ENCODE data around the gene CLSTN2.

The CLSTN2 gene

DNA sequence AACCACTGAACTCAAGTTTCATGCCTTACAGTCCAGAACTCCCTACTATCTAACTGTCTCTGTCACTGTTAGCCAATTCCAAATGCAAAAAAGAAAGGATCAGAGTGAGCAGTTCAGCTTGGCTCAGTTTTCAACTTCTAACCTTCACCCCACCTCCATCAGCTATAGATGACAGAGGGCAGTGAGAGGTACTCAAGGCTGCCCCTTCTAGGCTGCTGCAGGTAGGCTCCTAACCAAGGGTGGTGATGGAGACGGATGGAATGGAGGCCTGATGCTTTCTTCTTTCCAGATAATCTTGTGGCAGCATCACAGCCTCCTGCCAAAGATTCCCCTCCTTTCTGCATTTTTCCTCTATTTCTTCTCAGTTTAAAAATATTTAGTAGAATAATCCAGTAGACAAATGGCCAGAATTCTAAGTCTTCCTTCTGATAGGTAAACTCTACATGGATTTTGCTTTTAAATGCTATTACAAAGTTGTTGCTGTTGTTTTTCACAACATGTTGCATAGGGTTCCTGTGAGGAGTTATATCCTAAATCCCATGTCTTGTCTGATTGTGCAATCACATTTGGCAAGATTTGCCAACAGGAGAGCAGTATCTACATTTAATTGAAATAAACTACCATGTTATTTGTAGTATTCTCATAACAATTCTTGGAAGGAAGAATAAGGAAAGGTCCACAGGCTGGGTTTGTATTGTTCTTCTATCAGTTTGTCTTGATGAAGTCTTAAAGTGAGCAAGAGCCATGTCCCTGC is 441.3 kb downstream of the CLSTN2 start:
- no peak for DNase-seq (ENCODE audit: low read depth in 2 of 2)

DNA sequence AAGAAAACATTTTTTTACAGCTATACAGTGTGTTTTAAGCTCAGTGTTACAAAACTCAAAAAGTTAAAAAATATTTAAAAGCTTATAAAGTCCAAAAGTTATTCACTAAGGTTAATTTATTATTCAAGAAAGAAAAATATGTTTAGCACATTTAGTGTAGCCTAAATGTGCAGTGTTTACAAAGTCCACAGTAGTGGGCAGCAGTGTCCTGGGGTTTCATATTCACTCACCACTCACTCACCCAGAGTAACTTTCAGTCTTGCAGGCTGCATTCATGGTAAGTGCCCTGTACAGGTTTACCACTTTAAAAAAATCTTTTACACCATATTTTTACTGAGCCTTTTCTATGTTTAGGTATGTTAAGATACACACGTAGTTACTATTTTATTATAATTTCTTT is 442.7 kb downstream of the CLSTN2 start:
- DNase-seq (ENCODE audit: low read depth in 2 of 2) = no peak

DNA sequence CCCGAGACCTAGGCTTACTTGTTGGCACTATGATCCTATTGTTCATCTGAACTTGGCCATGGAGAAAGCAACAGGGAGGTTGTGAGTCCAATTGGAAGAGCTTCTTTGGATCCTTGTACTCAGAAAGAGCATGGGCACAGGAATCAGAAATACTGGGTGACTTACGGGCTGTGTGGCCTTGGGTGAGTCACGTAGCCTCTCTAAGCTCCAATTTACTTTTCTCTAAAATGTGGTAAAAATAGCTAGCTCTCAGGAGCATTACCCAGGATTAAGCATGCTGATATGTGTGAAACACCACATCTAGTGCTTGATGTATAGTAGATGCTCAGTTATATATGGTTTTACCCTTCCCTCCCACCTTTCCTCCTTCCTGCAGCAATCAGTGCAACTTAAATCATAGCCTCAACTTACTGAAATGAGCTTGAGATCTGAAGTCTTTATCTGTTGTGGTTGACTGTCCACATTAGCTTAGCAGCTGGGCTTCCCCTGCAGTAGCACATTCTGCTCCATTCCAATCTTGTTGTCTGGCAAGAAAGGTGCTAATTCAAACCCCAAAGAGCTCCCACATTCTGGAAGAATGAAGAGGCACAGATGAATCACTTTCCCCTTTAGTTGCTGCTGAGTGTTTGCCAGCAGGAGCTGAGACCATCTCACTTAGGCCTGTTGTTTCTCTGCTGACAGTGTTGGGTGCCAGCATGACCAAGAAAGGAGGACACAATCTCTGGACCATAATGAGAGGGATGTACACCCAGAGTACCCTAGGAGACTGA is 443.8 kb downstream of the CLSTN2 start:
- no peak for DNase-seq (ENCODE audit: low read depth in 2 of 2)

DNA sequence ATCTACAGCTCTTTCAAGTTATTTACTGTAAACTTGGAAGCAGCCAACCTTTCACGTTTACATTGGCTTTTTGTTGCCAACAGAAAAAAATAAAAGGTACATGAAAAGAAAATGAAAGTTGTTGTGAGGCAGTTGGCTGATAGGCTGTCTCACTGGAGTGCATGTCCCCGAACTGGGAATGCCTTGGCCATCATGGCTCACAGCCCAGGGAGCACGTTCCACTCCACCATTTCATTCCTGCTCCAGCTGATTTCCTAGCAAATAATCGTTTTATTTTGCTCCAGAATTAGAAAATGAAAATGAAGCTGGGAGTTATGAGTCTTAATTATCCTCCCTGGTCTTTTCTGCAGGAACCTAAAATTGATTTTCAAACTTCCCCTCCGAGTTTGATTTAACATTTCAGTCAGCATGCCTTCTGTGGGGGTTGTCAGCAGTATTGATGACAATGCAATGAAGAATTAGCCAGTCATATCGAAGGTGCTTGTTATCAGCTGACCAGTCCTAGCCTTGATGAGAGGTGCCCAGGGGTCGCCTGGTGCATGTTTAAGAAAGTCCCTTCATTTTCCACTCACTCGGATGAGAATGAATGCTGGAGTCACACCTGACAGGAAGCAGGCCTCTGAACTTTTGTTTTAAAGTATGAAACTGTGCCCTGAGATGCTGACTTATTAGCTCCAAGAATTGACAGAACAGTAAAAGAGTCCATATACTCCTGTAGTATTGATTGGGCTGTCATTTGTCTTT is 449.2 kb downstream of the CLSTN2 start:
- no peak for DNase-seq (ENCODE audit: low read depth in 2 of 2)

DNA sequence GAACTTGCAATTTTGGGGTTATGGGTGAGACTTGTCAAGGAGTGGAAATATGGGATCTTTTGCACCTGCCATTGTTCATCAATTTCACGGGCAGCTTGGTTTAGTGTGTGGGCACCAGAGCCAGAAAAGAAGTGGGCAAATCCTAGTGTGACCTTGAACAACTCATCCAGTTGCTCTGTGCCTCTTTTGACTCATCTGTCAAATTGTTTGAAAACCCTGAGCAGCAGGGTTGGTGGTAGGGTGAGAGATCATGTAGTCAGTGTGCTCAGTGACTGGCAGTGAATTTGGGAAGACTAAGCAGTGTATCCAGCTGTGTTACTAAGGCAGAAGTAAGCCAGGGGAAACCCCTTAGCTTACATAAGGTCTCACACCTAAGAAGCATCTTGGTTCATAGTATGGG is 449.9 kb downstream of the CLSTN2 start:
- no peak for DNase-seq (ENCODE audit: low read depth in 2 of 2)

DNA sequence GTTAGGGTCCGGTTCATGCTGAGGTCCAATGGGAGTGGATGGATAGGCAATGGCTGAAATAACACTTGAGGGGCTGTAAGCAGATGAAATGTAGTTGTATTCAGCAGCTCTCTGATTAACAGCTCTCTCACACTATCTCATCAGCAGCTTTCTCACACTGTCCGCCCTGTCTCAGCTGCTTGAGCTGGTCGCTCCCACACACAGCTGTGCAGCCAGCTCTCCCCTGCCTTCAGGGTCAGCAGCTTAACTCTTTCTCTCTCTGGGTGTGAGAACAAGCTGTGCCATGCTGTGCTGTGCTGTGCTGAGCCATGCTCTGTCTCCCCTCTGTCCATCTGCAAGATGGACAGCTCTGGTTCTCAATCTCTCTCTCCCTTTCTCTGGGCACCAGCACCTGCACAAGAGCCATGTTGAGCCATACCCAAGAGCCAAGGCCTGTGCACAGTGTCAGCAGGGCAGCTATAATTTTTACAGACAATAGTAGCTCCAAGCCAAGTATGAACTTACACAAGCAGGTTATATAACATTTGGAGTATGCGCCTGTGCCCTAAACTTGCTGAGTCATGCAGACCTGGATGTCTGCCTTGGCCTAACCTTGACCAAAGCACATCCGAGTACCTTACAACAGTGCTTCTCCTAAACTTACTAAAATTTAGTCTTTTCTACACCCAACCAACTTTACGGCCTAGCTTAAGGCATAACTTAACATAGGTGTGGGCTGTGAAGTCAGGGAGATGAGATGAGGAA is 451.5 kb downstream of the CLSTN2 start:
- DNase-seq (ENCODE audit: low read depth in 2 of 2) = no peak

DNA sequence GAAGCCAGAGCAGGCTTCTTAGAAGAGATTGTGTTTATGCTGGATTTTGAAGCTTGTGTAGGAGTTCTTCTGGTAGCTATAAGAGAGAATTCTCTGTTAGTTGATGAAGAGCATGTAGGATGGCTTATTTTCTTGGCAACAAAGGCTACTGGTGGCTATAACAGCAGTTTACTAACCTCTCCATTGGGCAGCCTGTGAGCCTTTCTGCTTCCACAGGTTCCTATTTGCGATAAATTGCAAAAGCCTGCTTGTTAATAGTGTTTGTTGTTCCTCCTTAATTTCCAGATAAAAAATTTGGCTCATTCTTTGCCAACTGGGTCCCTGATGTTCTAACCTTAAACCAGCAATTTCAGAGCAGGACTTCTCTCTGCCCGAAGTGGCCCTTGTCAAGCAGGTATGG is 452.3 kb downstream of the CLSTN2 start:
- DNase-seq (ENCODE audit: low read depth in 2 of 2) = no peak

DNA sequence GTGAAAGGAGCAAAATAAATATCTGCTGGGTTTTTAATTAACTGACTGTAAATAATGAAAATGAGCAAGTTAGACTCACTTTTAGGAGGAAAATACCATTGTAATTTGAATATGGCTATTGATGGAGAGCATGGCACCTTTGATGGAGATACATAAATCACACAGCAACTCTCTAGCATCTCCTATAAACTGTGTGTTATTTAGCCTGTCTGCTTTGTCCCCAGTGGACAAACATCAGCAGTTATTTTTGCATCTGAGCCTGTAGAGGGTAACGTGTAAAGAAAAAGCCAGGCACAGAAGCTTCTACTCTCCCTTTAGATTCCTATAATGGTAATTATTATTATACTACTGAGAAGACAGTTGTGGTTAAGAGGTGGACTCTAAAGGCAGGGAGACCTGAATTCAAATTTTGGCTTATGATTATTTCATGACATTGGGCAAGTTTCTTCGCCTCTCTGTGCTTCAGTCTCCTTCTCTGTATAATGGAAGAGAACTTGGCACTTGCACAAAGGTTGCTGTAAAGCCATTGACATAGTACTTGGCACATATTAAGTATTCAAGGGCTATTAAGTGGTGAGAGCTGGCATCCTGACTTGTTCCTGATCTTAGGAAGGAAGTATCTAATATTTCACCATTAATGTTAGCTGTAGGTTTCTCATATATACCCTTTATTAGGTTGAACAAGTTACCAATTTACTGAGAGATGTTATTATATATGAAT is 453.4 kb downstream of the CLSTN2 start:
- no peak for DNase-seq (ENCODE audit: low read depth in 2 of 2)

DNA sequence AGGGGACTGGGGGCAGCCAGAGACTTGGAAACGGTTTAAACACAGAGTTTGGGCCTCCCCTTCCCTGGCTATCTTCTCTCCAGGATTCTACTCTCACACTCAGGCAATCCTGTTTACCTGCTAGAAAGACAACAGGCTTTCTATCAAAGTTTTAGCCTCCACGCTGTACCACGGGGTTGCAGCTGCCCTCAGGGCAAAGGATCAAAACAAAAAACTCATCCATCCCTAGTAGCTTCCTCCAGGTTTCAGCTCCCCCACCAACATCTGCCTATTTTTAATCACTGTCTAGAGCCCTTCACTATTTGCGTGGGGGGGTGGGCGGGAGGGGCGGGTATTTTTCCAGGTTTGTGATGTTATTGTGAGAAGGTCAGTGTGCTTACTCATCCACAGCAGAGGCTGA is 456.1 kb downstream of the CLSTN2 start:
- no peak for DNase-seq (ENCODE audit: low read depth in 2 of 2)

DNA sequence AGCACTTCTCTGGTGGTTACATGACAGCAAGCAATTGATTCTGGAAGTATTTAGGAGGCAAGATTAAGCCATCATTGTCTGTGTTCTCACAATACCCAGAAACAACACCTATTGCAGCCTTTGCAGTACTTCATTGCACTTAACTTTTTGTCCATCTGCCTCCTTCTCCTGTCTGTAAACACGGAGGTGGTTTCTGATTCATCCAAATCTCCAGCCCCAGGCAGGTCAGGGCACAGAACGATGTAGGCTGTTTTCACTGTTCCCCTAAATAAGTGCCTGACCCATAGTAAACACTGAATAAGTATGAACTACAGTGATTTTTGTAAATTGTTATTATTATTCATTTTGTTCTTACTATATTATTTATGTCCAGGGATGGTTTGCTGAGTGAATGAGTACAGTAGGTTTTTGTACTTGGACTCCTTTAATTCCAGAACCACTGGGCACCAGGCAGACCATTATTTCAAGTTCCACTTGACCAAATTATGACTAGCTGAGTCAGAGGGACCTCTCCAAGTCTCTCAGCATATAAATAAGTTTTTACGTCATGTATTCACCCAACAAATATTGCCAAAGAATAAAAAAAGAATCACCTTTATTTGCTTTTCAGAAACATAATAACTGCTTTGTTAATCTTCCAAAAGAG is 459.6 kb downstream of the CLSTN2 start:
- DNase-seq (ENCODE audit: low read depth in 2 of 2) = no peak

DNA sequence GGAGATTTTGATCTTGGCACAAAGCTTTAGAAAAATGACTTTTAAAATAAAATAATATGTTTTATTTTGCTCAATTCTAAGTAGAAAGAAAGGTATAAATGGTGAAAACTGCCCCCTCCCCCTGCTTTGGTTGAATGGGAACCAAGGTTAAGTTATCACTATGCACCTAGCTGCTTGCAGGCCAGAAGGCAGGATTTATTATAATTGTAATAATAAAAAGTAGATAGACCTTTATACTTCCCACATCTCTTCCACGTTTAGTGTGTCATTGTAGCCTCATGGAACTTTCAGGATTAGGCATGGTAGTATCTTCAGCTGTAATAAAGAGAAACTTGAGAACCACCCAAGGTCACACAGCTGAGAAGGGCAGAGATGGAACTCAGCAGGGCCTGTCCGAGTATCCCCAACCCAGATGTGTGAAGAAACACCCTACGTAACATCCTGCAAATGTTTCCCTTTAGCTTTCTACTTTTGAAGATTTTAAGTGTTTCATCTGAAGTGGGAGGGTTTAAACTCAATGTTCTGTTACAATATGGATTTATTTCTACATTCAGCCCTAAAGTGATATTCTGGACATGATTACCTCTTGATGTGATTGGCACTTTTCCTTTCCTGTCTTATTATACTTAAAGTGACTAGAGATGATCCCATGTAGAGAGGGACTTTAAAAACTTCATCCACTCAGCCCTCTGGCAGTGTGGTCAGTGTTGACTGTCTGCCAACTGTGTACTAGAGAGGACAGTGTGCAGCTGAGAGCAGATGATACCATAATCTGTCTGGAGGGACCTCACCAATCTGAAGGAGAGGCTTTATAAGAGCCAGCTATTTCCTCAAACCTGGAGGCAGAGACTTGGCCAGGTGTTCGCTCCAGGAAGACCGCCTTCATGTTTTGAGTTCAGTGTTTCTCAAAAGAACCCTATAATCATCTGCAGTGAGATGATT is 460.4 kb downstream of the CLSTN2 start:
- no peak for DNase-seq (ENCODE audit: low read depth in 2 of 2)

DNA sequence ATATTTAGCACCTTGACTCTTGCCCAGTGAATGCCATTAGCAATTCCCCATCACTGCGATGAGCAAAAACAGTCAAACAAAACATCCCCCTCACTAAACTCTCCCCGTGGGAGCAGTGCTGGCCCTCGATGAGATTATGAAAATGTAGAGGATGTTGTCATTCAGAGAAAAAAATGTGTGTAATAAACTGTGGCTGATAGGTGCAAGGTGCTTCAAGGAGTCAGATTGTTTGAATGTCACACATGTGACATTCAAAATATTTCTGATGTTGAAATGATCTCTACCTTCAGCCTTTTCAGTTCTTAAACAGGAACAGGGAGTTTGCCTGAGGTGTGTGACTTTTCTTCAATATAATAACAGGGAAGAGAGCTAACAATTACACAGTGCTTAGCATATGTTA is 461.1 kb downstream of the CLSTN2 start:
- DNase-seq (ENCODE audit: low read depth in 2 of 2) = no peak

DNA sequence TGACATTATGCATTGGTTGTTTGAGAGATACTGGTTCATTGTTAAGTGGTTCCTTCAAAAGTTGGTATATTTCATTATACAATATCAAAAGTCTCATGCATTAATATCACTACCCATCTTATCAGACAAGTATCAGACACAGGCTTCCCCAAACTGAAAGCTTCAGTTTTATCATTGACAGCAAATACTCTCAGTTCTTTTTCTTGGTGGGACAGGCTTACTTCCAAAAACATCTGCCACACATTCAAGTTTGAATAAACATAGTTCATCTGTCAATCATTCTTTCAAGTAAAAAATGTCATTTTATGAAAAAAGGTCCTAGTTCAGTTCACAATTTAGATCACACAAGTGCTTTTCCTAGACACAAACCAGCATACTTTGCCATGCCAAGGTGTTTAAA is 462.9 kb downstream of the CLSTN2 start:
- no peak for DNase-seq (ENCODE audit: low read depth in 2 of 2)

DNA sequence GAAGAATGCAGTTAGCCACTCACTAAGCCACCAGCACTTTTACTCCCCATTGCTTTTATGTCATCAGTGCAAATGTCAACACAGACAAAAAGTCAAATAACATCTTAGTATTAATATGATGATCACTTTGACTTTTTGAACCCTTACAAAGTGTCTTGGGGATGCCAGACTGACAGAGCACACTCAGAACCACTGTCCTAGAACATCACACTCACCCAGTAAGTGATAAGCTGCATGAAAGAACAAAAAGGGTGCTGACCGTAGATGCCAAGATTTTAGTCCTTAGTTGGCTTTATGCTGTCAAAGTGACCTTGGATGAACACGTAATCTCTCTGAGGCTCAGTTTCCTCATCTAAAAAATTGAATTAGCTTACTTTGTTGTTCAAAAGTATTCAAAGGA is 463.4 kb downstream of the CLSTN2 start:
- DNase-seq (ENCODE audit: low read depth in 2 of 2) = no peak

DNA sequence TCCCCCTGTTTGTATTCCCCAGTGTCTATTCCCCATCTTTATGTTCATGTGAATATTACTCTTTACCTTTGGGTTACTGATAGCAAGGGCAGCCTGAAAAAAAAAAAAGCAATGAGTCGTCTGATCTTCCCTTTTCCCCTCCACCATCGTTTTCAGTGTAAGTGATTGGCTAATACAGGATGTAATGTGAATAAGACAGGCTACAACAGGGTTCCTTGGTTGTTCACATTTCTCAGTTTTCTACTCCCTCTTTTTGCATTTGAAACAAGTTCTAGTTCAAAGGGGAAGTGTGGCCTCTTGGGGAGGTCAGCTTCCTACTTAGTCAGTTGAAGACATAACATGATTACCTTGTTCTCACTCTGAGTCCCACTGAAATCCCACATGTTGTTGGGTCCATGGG is 464.9 kb downstream of the CLSTN2 start:
- DNase-seq (ENCODE audit: low read depth in 2 of 2) = no peak

DNA sequence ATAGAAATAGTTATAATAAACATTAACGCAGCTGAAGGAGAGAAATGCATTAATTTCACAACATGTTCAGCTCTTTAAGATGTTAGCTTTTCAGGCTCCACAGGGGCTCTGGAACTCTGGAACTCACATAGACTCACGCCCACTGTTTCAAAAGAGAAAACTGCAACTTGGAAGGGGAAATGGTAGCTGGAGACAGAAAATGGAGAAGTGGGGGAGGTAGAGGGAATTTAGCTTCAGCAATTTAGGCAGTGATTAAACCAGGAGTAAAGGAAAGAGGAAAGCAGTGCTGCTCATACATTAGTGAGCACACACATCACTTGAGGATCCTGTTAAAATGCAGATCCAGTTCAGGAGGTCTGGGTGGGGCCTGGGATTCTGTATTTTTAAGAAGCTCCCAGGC is 468.1 kb downstream of the CLSTN2 start:
- no peak for DNase-seq (ENCODE audit: low read depth in 2 of 2)

DNA sequence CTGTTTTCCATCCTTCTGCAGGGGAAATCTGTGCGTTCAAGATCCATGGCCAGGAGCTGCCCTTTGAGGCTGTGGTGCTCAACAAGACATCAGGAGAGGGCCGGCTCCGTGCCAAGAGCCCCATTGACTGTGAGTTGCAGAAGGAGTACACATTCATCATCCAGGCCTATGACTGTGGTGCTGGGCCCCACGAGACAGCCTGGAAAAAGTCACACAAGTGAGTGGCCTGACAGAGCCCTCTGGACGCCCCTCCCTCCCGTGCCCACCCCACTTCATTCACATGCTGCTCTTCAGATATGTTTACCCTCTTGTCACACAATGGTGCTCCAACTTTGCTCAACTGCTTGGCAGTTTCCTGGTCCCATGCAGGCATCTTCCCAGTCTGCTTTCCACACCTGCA is 468.6 kb downstream of the CLSTN2 start:
- DNase-seq (ENCODE audit: low read depth in 2 of 2) = no peak

DNA sequence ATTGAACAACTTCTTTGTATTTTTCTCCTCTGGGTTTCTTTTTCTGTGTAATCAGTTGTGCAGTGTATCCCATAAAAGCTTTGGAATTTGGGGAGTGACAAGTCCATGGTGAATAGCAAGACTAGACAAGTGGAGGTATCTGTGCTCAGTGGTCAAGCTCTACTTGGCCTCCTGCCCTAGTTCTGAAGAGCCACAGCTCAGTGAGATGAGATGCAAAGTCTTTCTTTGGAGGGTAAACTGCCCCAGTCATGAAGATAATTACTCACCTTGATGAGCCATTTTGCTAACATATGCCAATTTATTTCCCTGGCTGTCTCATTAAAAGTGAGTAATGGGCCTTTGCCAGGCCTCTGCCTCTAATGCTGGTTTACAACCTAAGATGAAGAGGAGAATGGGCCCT is 471.7 kb downstream of the CLSTN2 start:
- no peak for DNase-seq (ENCODE audit: low read depth in 2 of 2)

DNA sequence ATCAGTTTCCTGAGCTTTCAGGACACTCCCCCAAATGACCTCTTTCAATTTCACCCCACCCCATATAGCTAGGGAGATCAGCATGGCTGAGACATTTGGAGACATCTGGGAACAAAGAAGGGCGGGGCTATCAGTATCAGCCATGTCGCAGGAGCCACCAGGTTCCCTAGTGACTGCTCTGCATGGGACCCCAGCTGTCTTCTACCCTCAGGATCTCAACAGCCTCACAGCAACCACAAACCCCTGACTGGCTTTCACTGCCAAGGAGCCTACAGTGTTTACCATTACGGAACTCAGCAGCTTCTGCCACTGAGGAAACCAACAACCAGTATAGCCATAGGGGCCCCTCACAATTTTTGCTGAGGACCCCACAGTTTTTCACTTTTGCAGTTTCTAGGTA is 473.3 kb downstream of the CLSTN2 start:
- DNase-seq (ENCODE audit: low read depth in 2 of 2) = no peak

DNA sequence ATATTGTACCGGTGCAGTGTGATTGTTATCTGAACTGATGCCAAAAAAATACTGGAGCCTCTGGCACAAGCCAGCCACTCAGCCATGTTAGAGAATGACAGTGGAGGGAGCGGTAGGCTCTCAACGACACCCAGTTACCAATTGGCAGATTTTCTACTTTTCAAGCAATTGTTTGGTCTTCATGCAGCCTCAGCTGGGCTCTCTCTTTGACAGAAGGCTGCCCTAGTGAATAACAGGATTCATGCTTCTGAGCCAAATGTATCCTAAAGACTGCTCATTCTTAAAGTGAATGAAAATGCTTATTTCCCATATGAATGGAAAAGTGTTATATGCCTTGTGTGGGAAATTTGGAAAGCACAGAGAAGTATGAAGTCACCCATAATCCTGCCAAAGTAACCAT is 481.7 kb downstream of the CLSTN2 start:
- no peak for DNase-seq (ENCODE audit: low read depth in 2 of 2)

Measured in activated CD8-positive, alpha-beta memory T cell treated with anti-CD3 and anti-CD28 coated beads for 4 hours (primary cell).